ENCODE results near the gene SH3PXD2B.
"Not testable (repeated sequence)": the region's sequence is repeated elsewhere in the genome, so short reads cannot be mapped to it uniquely, and the experiment has no call there.

Gene SH3PXD2B

GRCh38 chr5:172335721-172336120 lies 118.6 kb downstream of the SH3PXD2B start:
- H3K27ac ChIP-seq, result peak overlapping the region; percentile 2; the same call in 1 of the 2 replicates
- no peak for DNase-seq (ENCODE audit: low spot score)
- no peak for TF ChIP-seq CTCF (conservative IDR thresholded peaks at IDR 0.05; ENCODE audit: low read depth)
- ChIA-PET POLR2A (ENCODE audit: low non-redundant PET) (no interaction called here), CTCF (interaction anchor here (0.7 kb wide), 1 partner anchor 10 kb away, joined by 3 read pairs; no protein-coding TSS in a partner anchor)

GRCh38 chr5:172334641-172335040 lies 119.7 kb downstream of the SH3PXD2B start:
- H3K27ac ChIP-seq, result no peak overlapping the region
- ChIA-PET POLR2A (ENCODE audit: low non-redundant PET) (no interaction called here), CTCF (interaction anchor here (0.5 to 0.6 kb wide), 3 partner anchors 32 to 152 kb away, joined by 3 to 4 read pairs (median 4); no protein-coding TSS in a partner anchor)
- DNase-seq (ENCODE audit: low spot score), result no peak
- no peak for TF ChIP-seq CTCF (conservative IDR thresholded peaks at IDR 0.05; ENCODE audit: low read depth)

GRCh38 chr5:172334196-172334595 lies 120.1 kb downstream of the SH3PXD2B start:
- CTCF ChIA-PET, result interaction anchor here (0.5 to 1.4 kb wide), 6 partner anchors 8 to 717 kb away, joined by 3 to 5 read pairs (median 4); no protein-coding TSS in a partner anchor
- POLR2A ChIA-PET (ENCODE audit: low non-redundant PET), result no interaction called here
- DNase-seq (ENCODE audit: low spot score), result no peak

GRCh38 chr5:172326901-172327300 lies 127.4 kb downstream of the SH3PXD2B start:
- CTCF ChIA-PET; POLR2A ChIA-PET (ENCODE audit: low non-redundant PET); H3K27ac ChIP-seq; DNase-seq (ENCODE audit: low spot score): not testable (repeated sequence)

More at GRCh38 chr5:172334196-172334595, 120.1 kb downstream of the SH3PXD2B start:
- no peak overlapping the region for H3K27ac ChIP-seq
- TF ChIP-seq CTCF (conservative IDR thresholded peaks at IDR 0.05; ENCODE audit: low read depth), result no peak

DNA sequence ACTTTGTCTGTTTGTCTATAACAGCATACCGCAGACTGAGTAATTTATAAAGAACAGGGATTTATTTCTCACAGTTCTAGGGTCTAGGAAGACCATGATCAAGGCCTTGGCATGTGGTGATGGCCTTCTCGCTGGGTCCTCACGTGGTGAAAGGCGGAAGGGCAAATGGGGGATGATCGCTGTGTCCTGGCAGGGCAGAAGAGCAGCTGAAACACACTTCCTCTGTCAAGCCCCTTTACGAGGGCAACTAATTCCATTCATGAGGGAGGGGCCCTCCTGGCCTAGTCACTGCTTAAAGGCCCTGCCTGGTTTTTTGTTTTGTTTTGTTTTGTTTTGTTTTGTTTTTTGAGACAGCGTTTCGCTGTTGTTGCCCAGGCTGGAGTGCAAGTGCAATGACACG lies 128.9 kb downstream of the SH3PXD2B start:
- DNase-seq (ENCODE audit: low spot score), result no peak
- ChIA-PET POLR2A (ENCODE audit: low non-redundant PET) (no interaction called here), CTCF (interaction anchor here (0.5 to 0.9 kb wide), 2 partner anchors 10 to 63 kb away, joined by 3 to 5 read pairs; no protein-coding TSS in a partner anchor)
- no peak for TF ChIP-seq CTCF (conservative IDR thresholded peaks at IDR 0.05; ENCODE audit: low read depth)
- no peak overlapping the region for H3K27ac ChIP-seq

DNA sequence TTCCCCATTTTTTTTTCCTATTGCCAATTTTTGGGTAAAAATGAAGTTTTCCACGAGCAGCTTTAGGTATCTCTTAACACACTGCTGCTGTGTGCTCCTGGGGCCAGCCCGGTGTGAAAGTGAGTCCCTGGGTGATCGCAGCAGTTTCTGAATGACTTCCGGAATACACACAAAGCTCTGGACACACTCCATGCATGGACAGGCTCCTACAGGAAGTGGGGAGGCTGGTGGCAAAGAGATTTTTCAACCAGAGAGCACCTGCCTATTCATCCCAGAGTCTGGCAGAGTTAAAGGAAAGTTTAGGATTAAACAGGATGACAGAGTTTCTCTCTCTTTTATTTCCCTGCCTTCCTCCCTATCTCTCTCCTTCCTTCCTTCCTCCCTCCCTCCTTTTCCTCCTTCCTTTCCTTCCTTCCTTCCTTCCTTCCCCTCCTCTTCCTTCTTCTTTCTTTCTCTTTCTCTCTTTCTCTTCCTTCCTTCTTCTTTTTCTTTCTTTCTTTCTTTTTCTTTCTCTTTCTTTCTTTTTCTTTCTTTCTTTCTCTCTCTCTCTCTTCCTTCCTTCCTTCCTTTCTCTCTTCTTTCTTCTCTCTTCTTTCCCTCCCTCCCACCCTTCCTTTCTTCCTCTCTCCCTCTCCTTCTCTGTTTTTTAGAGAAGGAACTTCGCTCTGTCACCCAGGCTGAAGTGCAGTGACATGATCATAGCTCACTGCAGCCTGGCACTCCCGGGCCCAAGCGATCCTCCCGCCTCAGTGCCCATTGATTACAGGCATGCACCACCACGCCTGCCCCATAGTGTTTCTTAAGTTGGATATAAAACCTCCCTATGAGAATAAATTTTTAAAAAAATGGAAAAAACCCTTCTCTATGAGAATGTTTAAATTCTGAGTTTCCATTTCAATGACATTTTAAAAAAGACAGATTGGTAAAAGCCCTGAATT lies 132.0 kb downstream of the SH3PXD2B start:
- CTCF ChIA-PET, result no interaction called here
- POLR2A ChIA-PET (ENCODE audit: low non-redundant PET), result no interaction called here
- peak; percentile 37 for DNase-seq (ENCODE audit: low spot score)
- peak overlapping the region; percentile 36; the same call in 1 of the 2 replicates for H3K27ac ChIP-seq
- TF ChIP-seq CTCF (conservative IDR thresholded peaks at IDR 0.05; ENCODE audit: low read depth), result no peak

DNA sequence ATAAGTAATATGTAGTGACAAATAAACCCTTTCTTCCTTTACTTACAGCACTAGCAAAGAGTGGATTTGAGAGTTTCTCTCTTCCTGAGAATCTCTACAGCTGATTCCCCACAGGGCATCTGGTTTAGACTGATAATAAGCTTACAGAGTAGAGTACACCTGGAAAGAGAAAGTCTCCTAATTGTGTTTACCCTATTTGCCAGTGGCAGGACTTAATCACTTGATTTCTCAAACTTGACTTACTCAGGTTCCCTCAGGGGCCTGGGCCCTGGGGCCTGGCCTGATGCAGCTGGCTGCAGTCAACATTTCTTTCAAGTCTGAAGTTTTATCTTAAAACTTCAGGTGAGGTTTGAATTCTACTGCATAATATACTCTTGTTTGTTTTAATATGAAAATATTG lies 132.7 kb downstream of the SH3PXD2B start:
- no peak overlapping the region; the same call in 1 of the 2 replicates for H3K27ac ChIP-seq
- no peak for TF ChIP-seq CTCF (conservative IDR thresholded peaks at IDR 0.05; ENCODE audit: low read depth)
- POLR2A ChIA-PET (ENCODE audit: low non-redundant PET), result no interaction called here
- CTCF ChIA-PET, result no interaction called here
- DNase-seq (ENCODE audit: low spot score), result no peak

Measured in RWPE1 (cell line).